K562 (cell line): ENCODE data around the gene FXYD4. TPM values are rescaled to one million over a fixed set of nuclear protein-coding genes. Genes with fewer than 3 reads are reported as not detected.

Source experiments
- ATAC-seq: fragments of 200-7000 bp; cut with Tn5 transposase; 3 replicates; pipeline ENCODE4 v1.9.1; 2020; ENCODE audit warnings: moderate library complexity
- BruUV-seq: library from RNA; stranded (reverse); fragments of 400-500 nt; replicated peaks from 2 replicates; lab custom pipeline; 2021; lab: Mats Ljungman, UMichigan
- CTCF ChIA-PET: fragments of 300-600 bp; formaldehyde crosslinking; extraction: SDS; loops from one replicate; lab custom pipeline; 2021; ENCODE audit warnings: low intra/inter-chr PET ratio; lab: Yijun Ruan, JAX
- POLR2A ChIA-PET: fragments of 300-600, 350-650 bp; sonication (Branson Sonifier 250); formaldehyde crosslinking; extraction: SDS; loops from one replicate; lab custom pipeline; 2021; ENCODE audit warnings: antibody characterized with exemption, inconsistent platforms; lab: Yijun Ruan, JAX
- DNase-seq, 4 experiments: peaks; one replicate each; pipeline versions ENCODE4 v3.0.0 to v3.0.0-alpha.2; 2011 to 2018; ENCODE audit warnings: low spot score in 3 of 4, mixed read lengths in 3 of 4; ENCODE audit errors: extremely low read depth in 1 of 4
- FAIRE-seq: peaks from 2 replicates; lab custom pipeline; 2011; peaks lifted over from hg19 to GRCh38; lab: Jason Lieb, UNC
- H2AFZ ChIP-seq: 2 replicates; pipeline ENCODE4 v1.6.0; 2011; ENCODE audit warnings: low read depth, low read length, control low read depth, inconsistent platforms
- H3K27ac ChIP-seq: fragments of 200-600 bp; 3 replicates; pipeline ENCODE4 v1.8.0; 2011; ENCODE audit warnings: low read depth, mild to moderate bottlenecking, control low read depth, inconsistent platforms, low read length, moderate library complexity, mixed read lengths; ENCODE audit errors: extremely low read depth
- H3K27me3 ChIP-seq, 2 experiments: fragments of 300-600 bp in 1 of 2; 2 replicates in 1 of 2; 3 replicates in 1 of 2; pipeline versions ENCODE4 v1.6.0 to v1.8.0; 2011; ENCODE audit warnings: inconsistent platforms in 2 of 2, low read length in 2 of 2, mild to moderate bottlenecking in 1 of 2, mixed read lengths in 1 of 2, moderate library complexity in 1 of 2; ENCODE audit not compliant: control insufficient read depth in 2 of 2, insufficient read depth in 2 of 2
- H3K36me3 ChIP-seq: fragments of 300-600 bp; 3 replicates; pipeline ENCODE4 v1.8.0; 2011; ENCODE audit warnings: mild to moderate bottlenecking, low read length, inconsistent platforms; ENCODE audit not compliant: control insufficient read depth, insufficient read depth
- H3K4me1 ChIP-seq, 2 experiments: fragments of 200-600 bp in 1 of 2; replicated peaks in 1 of 2; 2 replicates in 1 of 2; 3 replicates in 1 of 2; pipeline versions ENCODE4 v1.5.1 to v1.8.0; 2011; ENCODE audit warnings: inconsistent platforms in 2 of 2, low read length in 2 of 2, mild to moderate bottlenecking in 1 of 2, mixed read lengths in 1 of 2, moderate library complexity in 1 of 2; ENCODE audit not compliant: control insufficient read depth in 2 of 2, insufficient read depth in 2 of 2
- H3K4me2 ChIP-seq: 2 replicates; pipeline ENCODE4 v1.6.1; 2011; ENCODE audit warnings: low read length, control low read depth, inconsistent platforms, mixed read lengths; ENCODE audit not compliant: insufficient read depth
- H3K4me3 ChIP-seq: fragments of 200-600 bp; sonication (generic), shearing (Covaris generic); 2 replicates; pipeline ENCODE4 v1.5.1; 2016; ENCODE audit warnings: control low read depth, inconsistent platforms
- H3K79me2 ChIP-seq: fragments of 200-600 bp; 3 replicates; pipeline ENCODE4 v1.8.0; 2011; ENCODE audit warnings: low read length, inconsistent platforms; ENCODE audit not compliant: control insufficient read depth, insufficient read depth
- H3K9ac ChIP-seq, 2 experiments: 2 replicates each; pipeline versions ENCODE4 v1.6.0 to v1.6.1; 2011; ENCODE audit warnings: low read depth in 2 of 2, low read length in 2 of 2, control low read depth in 1 of 2, inconsistent platforms in 1 of 2, mild to moderate bottlenecking in 1 of 2, mixed read lengths in 1 of 2; ENCODE audit not compliant: insufficient read depth in 1 of 2
- H3K9me1 ChIP-seq: one replicate; pipeline ENCODE4 v1.6.0; 2011; ENCODE audit warnings: inconsistent platforms, mild to moderate bottlenecking, low read length, moderate library complexity; ENCODE audit not compliant: control insufficient read depth, insufficient read depth
- H3K9me3 ChIP-seq: replicated peaks from 2 replicates; pipeline ENCODE4 v1.5.1; 2011; ENCODE audit warnings: low read depth, low read length, inconsistent platforms; ENCODE audit not compliant: control insufficient read depth, insufficient read depth
- H4K20me1 ChIP-seq: replicated peaks from 2 replicates; pipeline ENCODE4 v1.6.1; 2011; ENCODE audit warnings: low read length, inconsistent platforms, mixed read lengths; ENCODE audit not compliant: control insufficient read depth, insufficient read depth
- CREB1 ChIP-seq, 2 experiments: sonication (generic) in 1 of 2; formaldehyde crosslinking in 1 of 2; IDR thresholded peaks; 2 replicates each; pipeline versions ENCODE4 v1.6.1 to v1.8.0; 2012 to 2022; ENCODE audit warnings: inconsistent platforms in 1 of 2, mild to moderate bottlenecking in 1 of 2, missing genetic modification reagents in 1 of 2, moderate library complexity in 1 of 2
- CXXC5 ChIP-seq: fragments of 250-450 bp; sonication (Bioruptor Pico); IDR thresholded peaks from 2 replicates; pipeline ENCODE4 v1.8.0; 2022; ENCODE audit warnings: inconsistent platforms, mild to moderate bottlenecking, moderate library complexity
- DIDO1 ChIP-seq: fragments of 450-650 bp; IDR thresholded peaks from 2 replicates; pipeline ENCODE4 v1.6.1; 2016; ENCODE audit warnings: low read depth, missing biosample characterization, missing genetic modification characterization
- FOXM1 ChIP-seq, 2 experiments: fragments of 450-650 bp in 1 of 2; sonication (generic) in 1 of 2; formaldehyde crosslinking in 1 of 2; IDR thresholded peaks; 2 replicates each; pipeline versions ENCODE4 v1.6.1 to v1.9.0; 2017 to 2022; ENCODE audit warnings: low read depth in 2 of 2, mild to moderate bottlenecking in 2 of 2, missing genetic modification reagents in 1 of 2, moderate library complexity in 1 of 2
- GATA2 ChIP-seq: sonication (generic); formaldehyde crosslinking; IDR thresholded peaks from 2 replicates; pipeline ENCODE4 v1.4.0; 2020; ENCODE audit warnings: mild to moderate bottlenecking, missing genetic modification reagents
- NUFIP1 ChIP-seq: fragments of 450-650 bp; IDR thresholded peaks from 2 replicates; pipeline ENCODE4 v1.6.1; 2018; ENCODE audit not compliant: partially characterized antibody
- TAF7 ChIP-seq: fragments of 450-650 bp; IDR thresholded peaks from 2 replicates; pipeline ENCODE4 v1.6.1; 2016; ENCODE audit warnings: missing genetic modification characterization, missing compliant biosample characterization
- TCFL5 ChIP-seq: fragments of 250-450 bp; sonication (Bioruptor Pico); conservative IDR thresholded peaks from 2 replicates; pipeline ENCODE4 v1.6.1; 2021; ENCODE audit warnings: mild to moderate bottlenecking, moderate library complexity, matching md5 sums
- ZKSCAN8 ChIP-seq: fragments of 200-800 bp; sonication (Bioruptor generic); IDR thresholded peaks from 2 replicates; pipeline ENCODE4 v1.6.1; 2016; ENCODE audit warnings: missing genetic modification characterization, missing compliant biosample characterization
- ZNF12 ChIP-seq: sonication (generic); formaldehyde crosslinking; IDR thresholded peaks from 2 replicates; pipeline ENCODE4 v1.4.0; 2020; ENCODE audit warnings: mild to moderate bottlenecking, missing genetic modification reagents
- ZNF239 ChIP-seq: fragments of 250-450 bp; sonication (Bioruptor Pico); IDR thresholded peaks from 2 replicates; pipeline ENCODE4 v1.4.0; 2020; ENCODE audit warnings: mild to moderate bottlenecking
- ZNF764 ChIP-seq: fragments of 250-450 bp; sonication (Bioruptor Pico); IDR thresholded peaks from 2 replicates; pipeline ENCODE4 v1.4.0; 2020; ENCODE audit warnings: low read depth, mild to moderate bottlenecking, moderate library complexity
- WGBS: fragments of 100-300 bp; shearing (Covaris generic); methylation state at CpG from one replicate; pipeline ENCODE4 v1.1.6; 2016; ENCODE audit warnings: low coverage, mixed read lengths; ENCODE audit not compliant: insufficient coverage; ENCODE audit errors: missing lambda C conversion rate; 5-methylcytosine and 5-hydroxymethylcytosine counted together
- in situ Hi-C: fragments of 300-500 bp; cut with MboI; formaldehyde crosslinking; loops from 4 replicates; pipeline ENCODE4 v1.15.0; 2018; ENCODE audit warnings: inconsistent platforms, mixed read lengths
- intact Hi-C: fragments of 100-400 bp; cut with micrococcal nuclease; formaldehyde crosslinking; loops from 2 replicates; pipeline ENCODE4 v1.14.2; 2022
- polyA plus RNA-seq, 8 experiments: library from polyadenylated mRNA; depleted of rRNA in 4 of 8; stranded (reverse) in 5 of 8; unstranded in 3 of 8; fragments of >200 nt; fragmentation: Nextera tagmentation in 2 of 8; fragmentation: Illumina TruSeq in 1 of 8; extraction: Ambion mirVana in 2 of 8; extraction: Trizol in 1 of 8; gene quantifications; 2 replicates each; pipeline versions ENCODE4 v1.2.1 to v1.2.3, GENCODE V29; 2011 to 2014; ENCODE audit warnings: inconsistent platforms in 1 of 8, missing spikeins in 1 of 8
- total RNA-seq, 7 experiments: library from RNA; depleted of rRNA in 6 of 7; stranded (reverse); fragments of >200 nt in 6 of 7; fragmentation: Illumina TruSeq in 2 of 7; extraction: Trizol in 2 of 7; gene quantifications; 2 replicates each; pipeline versions ENCODE4 v1.2.1 to v1.2.3, GENCODE V29; 2011 to 2021; ENCODE audit warnings: low replicate concordance in 1 of 7
- TF ChIP-seq, protein P1 (sequence below): fragments of 250-450 bp; sonication (Bioruptor Pico); IDR thresholded peaks from 2 replicates; pipeline ENCODE4 v1.8.0; 2021; ENCODE audit warnings: moderate library complexity, mild to moderate bottlenecking, inconsistent platforms
- TF ChIP-seq, protein P2 (sequence below): fragments of 450-650 bp; IDR thresholded peaks from 2 replicates; pipeline ENCODE4 v1.6.1; 2016; ENCODE audit warnings: antibody characterized with exemption
- TF ChIP-seq, protein P3 (sequence below): fragments of 250-450 bp; sonication (Bioruptor Pico); IDR thresholded peaks from 2 replicates; pipeline ENCODE4 v1.4.0; 2020; ENCODE audit warnings: mild to moderate bottlenecking, moderate library complexity, borderline replicate concordance

Gene FXYD4
- total and polyA plus RNA-seq, 9 of the 15 experiments (the other 6 are each of a cell fraction or from before 2014, with no cell fraction given), result not detected

DNA sequence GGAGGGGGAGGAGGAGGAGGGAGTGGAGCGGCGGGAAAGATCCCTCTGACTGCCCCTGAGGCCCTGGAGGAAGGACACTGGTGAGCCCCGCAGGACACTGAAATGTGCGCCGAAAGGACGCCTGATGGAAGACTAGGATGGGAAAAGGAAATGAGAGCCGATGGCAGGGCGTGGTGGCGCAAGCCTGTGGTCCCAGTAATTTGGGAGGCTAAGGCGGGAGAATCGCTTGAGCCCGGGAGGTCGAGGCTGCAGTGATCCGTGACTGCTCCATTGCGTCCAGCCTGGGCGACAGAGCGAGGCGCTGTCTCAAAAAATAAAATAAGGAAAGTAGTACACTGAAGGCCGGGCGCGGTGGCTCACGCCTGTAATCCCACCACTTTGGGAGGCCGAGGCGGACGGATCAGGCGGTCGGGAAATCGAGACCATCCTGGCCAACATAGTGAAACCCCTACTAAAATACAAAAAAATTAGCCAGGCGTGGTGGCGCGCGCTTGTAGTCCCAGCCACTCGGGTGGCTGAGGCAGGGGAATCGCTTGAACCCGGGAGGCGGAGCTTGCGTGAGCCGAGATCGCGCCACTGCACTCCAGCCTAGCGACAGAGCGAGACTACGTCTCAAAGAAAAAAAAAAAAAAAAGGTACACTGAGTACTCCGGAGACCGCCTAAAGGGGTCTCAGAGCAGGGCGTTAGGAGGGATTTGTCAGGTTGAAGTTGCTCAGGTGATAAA is 38.1 kb downstream of the FXYD4 start:
- peak overlapping the region; percentile 87 for H3K4me2 ChIP-seq
- FAIRE-seq (no peak), DNase-seq (no peak), ATAC-seq (no peak)
- H2AFZ ChIP-seq, result peak overlapping the region; percentile 86
- CTCF ChIA-PET, result no interaction called here
- peaks cover 52% of the 10 kb centered on the region for H3K79me2 ChIP-seq
- H3K27me3 ChIP-seq, result no peaks in the 10 kb centered on the region
- peak overlapping the region; percentile 83 to 94 for H3K9ac ChIP-seq
- H3K4me3 ChIP-seq, result peak overlapping the region; percentile 82
- in situ Hi-C loops, result no loop called here
- no peaks in the 10 kb centered on the region for H3K9me1 ChIP-seq
- no peaks in the 10 kb centered on the region for H3K9me3 ChIP-seq
- WGBS, result 53% methylated on average over 35 of the region's 46 CpGs
- peaks cover 4 to 42% of the 10 kb centered on the region in 2 experiments; a peak in 4 of 5 replicates for H3K4me1 ChIP-seq
- BruUV-seq, result TSS peak; percentile 84
- POLR2A ChIA-PET, result interaction anchor here (0.6 to 1.7 kb wide), 10 partner anchors 9 to 841 kb away, joined by 3 to 13 read pairs (median 4); no protein-coding TSS in a partner anchor
- peak overlapping the region; percentile 91 for H3K27ac ChIP-seq
- H4K20me1 ChIP-seq, result peaks cover 16% of the 10 kb centered on the region
- H3K36me3 ChIP-seq, result peaks cover 14% of the 10 kb centered on the region; the same call in 2 of the 3 replicates
- intact Hi-C loops, result loop anchor here (1.0 to 10.0 kb wide), 2 partner anchors 9 to 765 kb away; no protein-coding TSS in a partner anchor
- TF ChIP-seq DIDO1 (tag) (no peak), TCFL5 (CRISPR knock-in tag) (no peak), CXXC5 (CRISPR knock-in tag) (no peak), ZKSCAN8 (CRISPR knock-in tag) (no peak), CREB1 (IDR thresholded peaks at IDR 0.05) (no peak), CREB1 (CRISPR knock-in tag; IDR thresholded peaks at IDR 0.05) (no peak), TAF7 (tag) (peak; percentile 26; the same call in 1 of the 2 replicates), GATA2 (CRISPR knock-in tag) (no peak), NUFIP1 (no peak), ZNF239 (no peak), ZNF764 (no peak), FOXM1 (IDR thresholded peaks at IDR 0.05; ENCODE audit: low read depth) (no peak), FOXM1 (CRISPR knock-in tag; IDR thresholded peaks at IDR 0.05; ENCODE audit: low read depth) (0 out of 2 replicates have a peak, but pooled peaks have one; percentile 7), ZNF12 (CRISPR knock-in tag) (no peak)
- TF ChIP-seq, protein P1, sequence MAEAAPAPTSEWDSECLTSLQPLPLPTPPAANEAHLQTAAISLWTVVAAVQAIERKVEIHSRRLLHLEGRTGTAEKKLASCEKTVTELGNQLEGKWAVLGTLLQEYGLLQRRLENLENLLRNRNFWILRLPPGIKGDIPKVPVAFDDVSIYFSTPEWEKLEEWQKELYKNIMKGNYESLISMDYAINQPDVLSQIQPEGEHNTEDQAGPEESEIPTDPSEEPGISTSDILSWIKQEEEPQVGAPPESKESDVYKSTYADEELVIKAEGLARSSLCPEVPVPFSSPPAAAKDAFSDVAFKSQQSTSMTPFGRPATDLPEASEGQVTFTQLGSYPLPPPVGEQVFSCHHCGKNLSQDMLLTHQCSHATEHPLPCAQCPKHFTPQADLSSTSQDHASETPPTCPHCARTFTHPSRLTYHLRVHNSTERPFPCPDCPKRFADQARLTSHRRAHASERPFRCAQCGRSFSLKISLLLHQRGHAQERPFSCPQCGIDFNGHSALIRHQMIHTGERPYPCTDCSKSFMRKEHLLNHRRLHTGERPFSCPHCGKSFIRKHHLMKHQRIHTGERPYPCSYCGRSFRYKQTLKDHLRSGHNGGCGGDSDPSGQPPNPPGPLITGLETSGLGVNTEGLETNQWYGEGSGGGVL, result no peak
- TF ChIP-seq, protein P2, sequence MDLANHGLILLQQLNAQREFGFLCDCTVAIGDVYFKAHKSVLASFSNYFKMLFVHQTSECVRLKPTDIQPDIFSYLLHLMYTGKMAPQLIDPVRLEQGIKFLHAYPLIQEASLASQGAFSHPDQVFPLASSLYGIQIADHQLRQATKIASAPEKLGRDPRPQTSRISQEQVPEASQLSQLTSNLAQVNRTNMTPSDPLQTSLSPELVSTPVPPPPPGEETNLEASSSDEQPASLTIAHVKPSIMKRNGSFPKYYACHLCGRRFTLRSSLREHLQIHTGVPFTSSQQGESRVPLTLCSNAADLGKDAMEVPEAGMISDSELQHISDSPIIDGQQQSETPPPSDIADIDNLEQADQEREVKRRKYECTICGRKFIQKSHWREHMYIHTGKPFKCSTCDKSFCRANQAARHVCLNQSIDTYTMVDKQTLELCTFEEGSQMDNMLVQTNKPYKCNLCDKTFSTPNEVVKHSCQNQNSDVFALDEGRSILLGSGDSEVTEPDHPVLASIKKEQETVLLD, result no peak; the same call in 1 of the 2 replicates
- TF ChIP-seq, protein P3, sequence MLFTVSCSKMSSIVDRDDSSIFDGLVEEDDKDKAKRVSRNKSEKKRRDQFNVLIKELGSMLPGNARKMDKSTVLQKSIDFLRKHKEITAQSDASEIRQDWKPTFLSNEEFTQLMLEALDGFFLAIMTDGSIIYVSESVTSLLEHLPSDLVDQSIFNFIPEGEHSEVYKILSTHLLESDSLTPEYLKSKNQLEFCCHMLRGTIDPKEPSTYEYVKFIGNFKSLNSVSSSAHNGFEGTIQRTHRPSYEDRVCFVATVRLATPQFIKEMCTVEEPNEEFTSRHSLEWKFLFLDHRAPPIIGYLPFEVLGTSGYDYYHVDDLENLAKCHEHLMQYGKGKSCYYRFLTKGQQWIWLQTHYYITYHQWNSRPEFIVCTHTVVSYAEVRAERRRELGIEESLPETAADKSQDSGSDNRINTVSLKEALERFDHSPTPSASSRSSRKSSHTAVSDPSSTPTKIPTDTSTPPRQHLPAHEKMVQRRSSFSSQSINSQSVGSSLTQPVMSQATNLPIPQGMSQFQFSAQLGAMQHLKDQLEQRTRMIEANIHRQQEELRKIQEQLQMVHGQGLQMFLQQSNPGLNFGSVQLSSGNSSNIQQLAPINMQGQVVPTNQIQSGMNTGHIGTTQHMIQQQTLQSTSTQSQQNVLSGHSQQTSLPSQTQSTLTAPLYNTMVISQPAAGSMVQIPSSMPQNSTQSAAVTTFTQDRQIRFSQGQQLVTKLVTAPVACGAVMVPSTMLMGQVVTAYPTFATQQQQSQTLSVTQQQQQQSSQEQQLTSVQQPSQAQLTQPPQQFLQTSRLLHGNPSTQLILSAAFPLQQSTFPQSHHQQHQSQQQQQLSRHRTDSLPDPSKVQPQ (CRISPR knock-in tag), result no peak
